ENCODE measurements around the gene CAPG. TPM values are rescaled to one million over a fixed set of nuclear protein-coding genes. Genes with fewer than 3 reads are reported as not detected.

The CAPG gene
- total RNA-seq, 2 experiments from 2014 or later: 8.1 to 9.8 TPM

DNA sequence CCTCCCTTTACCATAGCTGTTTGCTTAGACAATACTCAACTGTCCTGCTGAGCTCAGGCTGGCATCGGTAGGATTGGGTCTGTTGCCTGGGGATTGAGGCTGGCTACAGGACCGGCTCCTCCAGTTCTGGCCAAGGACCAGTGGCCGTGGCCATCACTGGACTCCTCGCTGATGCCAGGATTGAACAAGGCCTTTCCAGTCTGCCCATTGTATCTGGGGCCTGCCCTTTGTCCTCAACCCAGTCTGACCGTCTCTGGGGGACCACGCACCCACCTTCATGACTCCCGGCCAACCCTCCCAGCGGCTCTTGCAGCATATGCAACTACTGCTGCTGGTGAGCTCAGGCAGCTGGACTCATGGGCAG, 37.0 kb upstream of the CAPG start:
- no peak overlapping the region for H3K27ac ChIP-seq (ENCODE audit: low read depth, low read length, poor library complexity, severe bottlenecking)
- TF ChIP-seq EZH2phosphoT487 (IDR thresholded peaks at IDR 0.05; ENCODE audit: borderline replicate concordance, low read depth, low read length): no peak
- TF ChIP-seq, protein P1, sequence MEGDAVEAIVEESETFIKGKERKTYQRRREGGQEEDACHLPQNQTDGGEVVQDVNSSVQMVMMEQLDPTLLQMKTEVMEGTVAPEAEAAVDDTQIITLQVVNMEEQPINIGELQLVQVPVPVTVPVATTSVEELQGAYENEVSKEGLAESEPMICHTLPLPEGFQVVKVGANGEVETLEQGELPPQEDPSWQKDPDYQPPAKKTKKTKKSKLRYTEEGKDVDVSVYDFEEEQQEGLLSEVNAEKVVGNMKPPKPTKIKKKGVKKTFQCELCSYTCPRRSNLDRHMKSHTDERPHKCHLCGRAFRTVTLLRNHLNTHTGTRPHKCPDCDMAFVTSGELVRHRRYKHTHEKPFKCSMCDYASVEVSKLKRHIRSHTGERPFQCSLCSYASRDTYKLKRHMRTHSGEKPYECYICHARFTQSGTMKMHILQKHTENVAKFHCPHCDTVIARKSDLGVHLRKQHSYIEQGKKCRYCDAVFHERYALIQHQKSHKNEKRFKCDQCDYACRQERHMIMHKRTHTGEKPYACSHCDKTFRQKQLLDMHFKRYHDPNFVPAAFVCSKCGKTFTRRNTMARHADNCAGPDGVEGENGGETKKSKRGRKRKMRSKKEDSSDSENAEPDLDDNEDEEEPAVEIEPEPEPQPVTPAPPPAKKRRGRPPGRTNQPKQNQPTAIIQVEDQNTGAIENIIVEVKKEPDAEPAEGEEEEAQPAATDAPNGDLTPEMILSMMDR (conservative IDR thresholded peaks at IDR 0.05; ENCODE audit: low read length): no peak
- H3K9me2 ChIP-seq (ENCODE audit: insufficient read depth, low read length): no peaks in the 10 kb centered on the region
- H3K4me2 ChIP-seq (ENCODE audit: low read length): no peak overlapping the region
- no peaks in the 10 kb centered on the region for H3K9me3 ChIP-seq (ENCODE audit: low read length)
- H2AFZ ChIP-seq (ENCODE audit: low read length): no peak overlapping the region
- H3K4me3 ChIP-seq (ENCODE audit: low read depth, low read length, poor library complexity, severe bottlenecking): no peak overlapping the region
- H3K79me2 ChIP-seq (ENCODE audit: insufficient read depth, low read depth, low read length): no peaks in the 10 kb centered on the region
- H3K4me1 ChIP-seq (ENCODE audit: insufficient read depth, low read length, poor library complexity, severe bottlenecking): peaks cover 8% of the 10 kb centered on the region
- CTCF ChIA-PET (ENCODE audit: unreplicated experiment): no interaction called here
- no TSS peak for BruUV-seq (replicated peaks)
- H3K36me3 ChIP-seq (ENCODE audit: insufficient read depth, low read length): no peaks in the 10 kb centered on the region
- POLR2A ChIA-PET: interaction anchor here (0.7 to 1.9 kb wide), 2 partner anchors 9 to 14 kb away, joined by 3 to 8 read pairs; no protein-coding TSS in a partner anchor
- intact Hi-C loops (cut with micrococcal nuclease; ENCODE audit: unreplicated experiment): no loop called here
- DNase-seq (ENCODE audit: low spot score): no peak
- H4K20me1 ChIP-seq (ENCODE audit: insufficient read depth, low read length): no peaks in the 10 kb centered on the region

DNA sequence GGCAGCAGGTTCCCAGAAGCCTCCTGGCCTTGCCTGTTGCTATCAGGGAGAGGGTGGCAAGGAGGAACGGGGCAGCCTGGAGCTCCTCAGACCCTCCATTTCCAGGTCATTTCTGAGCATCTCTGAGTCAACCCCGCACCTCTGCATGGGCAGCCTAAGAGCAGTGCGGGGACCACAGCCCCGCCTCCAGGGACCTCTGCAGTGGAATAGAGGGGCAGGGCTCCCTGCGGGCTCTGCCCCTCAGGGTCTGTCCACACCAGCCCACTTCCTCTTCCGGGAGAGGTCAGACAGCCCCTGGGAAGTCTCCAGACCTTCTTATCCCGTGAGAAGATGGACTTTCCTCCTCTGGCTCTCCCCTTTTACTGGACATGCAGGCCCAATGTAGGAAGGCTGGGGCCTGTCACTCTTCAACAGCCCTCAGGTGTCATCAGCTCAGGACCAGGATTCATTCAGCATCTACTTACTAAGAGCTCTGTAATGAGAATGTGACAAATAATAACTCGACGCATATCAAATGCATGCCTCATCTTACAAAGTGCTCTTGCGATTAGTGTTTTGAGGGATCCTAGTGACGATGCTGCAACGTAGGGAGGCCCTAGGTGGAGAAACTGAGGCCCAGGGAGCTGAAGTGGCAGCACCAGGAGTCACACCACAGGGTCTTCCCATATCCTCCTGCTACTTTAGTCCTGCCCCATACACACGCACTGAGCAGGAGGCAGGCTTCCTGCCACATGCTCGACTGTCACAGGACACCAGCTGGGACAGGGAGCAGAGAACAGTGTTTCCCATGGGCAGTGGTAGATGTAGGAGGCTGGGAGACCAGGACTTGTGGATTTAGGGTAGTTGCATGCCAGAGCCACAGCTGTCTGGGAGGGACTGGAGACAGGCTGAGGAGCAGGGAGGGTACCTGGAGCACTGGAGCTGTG, 36.4 kb upstream of the CAPG start:
- POLR2A ChIA-PET: interaction anchor here (0.6 to 1.9 kb wide), 4 partner anchors 9 to 26 kb away, joined by 3 to 8 read pairs (median 4); no protein-coding TSS in a partner anchor
- Histone ChIP-seq H3K4me3 (ENCODE audit: low read depth, low read length, poor library complexity, severe bottlenecking) (no peak overlapping the region), H3K27ac (ENCODE audit: low read depth, low read length, poor library complexity, severe bottlenecking) (no peak overlapping the region), H3K9me3 (ENCODE audit: low read length) (no peaks in the 10 kb centered on the region), H3K9me2 (ENCODE audit: insufficient read depth, low read length) (no peaks in the 10 kb centered on the region), H3K36me3 (ENCODE audit: insufficient read depth, low read length) (no peaks in the 10 kb centered on the region), H3K4me1 (ENCODE audit: insufficient read depth, low read length, poor library complexity, severe bottlenecking) (peaks cover 8% of the 10 kb centered on the region), H2AFZ (ENCODE audit: low read length) (no peak overlapping the region), H3K4me2 (ENCODE audit: low read length) (no peak overlapping the region), H4K20me1 (ENCODE audit: insufficient read depth, low read length) (no peaks in the 10 kb centered on the region), H3K79me2 (ENCODE audit: insufficient read depth, low read depth, low read length) (no peaks in the 10 kb centered on the region)
- intact Hi-C loops (cut with micrococcal nuclease; ENCODE audit: unreplicated experiment): no loop called here
- no peak for DNase-seq (ENCODE audit: low spot score)
- no TSS peak for BruUV-seq (replicated peaks)
- CTCF ChIA-PET (ENCODE audit: unreplicated experiment): no interaction called here
- TF ChIP-seq EZH2phosphoT487 (IDR thresholded peaks at IDR 0.05; ENCODE audit: borderline replicate concordance, low read depth, low read length): no peak
- TF ChIP-seq, protein P1 (conservative IDR thresholded peaks at IDR 0.05; ENCODE audit: low read length): no peak
